Adrenal gland (tissue), 12 donors: Measurements from ENCODE around the gene FAM163B. TPM values are rescaled to one million over a fixed set of nuclear protein-coding genes. Genes with fewer than 3 reads are reported as not detected.
A peak's percentile ranks its signal among the peaks of the same experiment; 100 is the strongest.

ENCODE experiments used
- DNase-seq, 7 donors: peaks; one replicate each; pipeline ENCODE4 v3.0.0-alpha.2; 2019 to 2020
- H3K27ac ChIP-seq, 5 donors: fragments of 200-600 bp; sonication (generic) in 4 of 5; 1 replicate in 3 of 5; 2 replicates in 2 of 5; pipeline versions ENCODE4 v1.5.1 to v1.8.0; 2016 to 2020; ENCODE audit warnings: mild to moderate bottlenecking in 1 of 5
- H3K27me3 ChIP-seq: fragments of 200-600 bp; 2 replicates; pipeline ENCODE4 v1.8.0; 2021
- H3K36me3 ChIP-seq, 2 donors: fragments of 200-600 bp; replicated peaks in 1 of 2; 1 replicate in 1 of 2; 2 replicates in 1 of 2; pipeline versions ENCODE4 v1.5.1 to v1.8.0; 2018 to 2022
- H3K4me1 ChIP-seq, 2 donors: fragments of 200-600 bp; replicated peaks in 1 of 2; 1 replicate in 1 of 2; 2 replicates in 1 of 2; pipeline versions ENCODE4 v1.5.1 to v1.8.0; 2018 to 2021
- H3K4me3 ChIP-seq, 4 donors: fragments of 200-600 bp; sonication (generic) in 3 of 4; one replicate each; pipeline ENCODE4 v1.5.1; 2016 to 2018
- H3K9me3 ChIP-seq, 3 donors: fragments of 200-600 bp; sonication (generic) in 1 of 3; replicated peaks in 1 of 3; 1 replicate in 2 of 3; 2 replicates in 1 of 3; pipeline versions ENCODE4 v1.5.1 to v1.8.0; 2016 to 2021
- CTCF ChIP-seq, 6 experiments: fragments of 450-650 bp in 4 of 6; fragments of 200-600 bp in 2 of 6; sonication (generic) in 1 of 6; IDR thresholded peaks; 1 replicate in 5 of 6; 2 replicates in 1 of 6; pipeline versions ENCODE4 v1.5.1 to v1.8.0; 2016 to 2021; ENCODE audit warnings: antibody characterized with exemption in 6 of 6, mild to moderate bottlenecking in 2 of 6, moderate library complexity in 1 of 6
- POLR2A ChIP-seq, 2 donors: fragments of 450-650 bp; IDR thresholded peaks; one replicate each; pipeline ENCODE4 v1.6.1; 2017; ENCODE audit warnings: antibody characterized with exemption in 2 of 2, mild to moderate bottlenecking in 2 of 2, moderate library complexity in 1 of 2
- WGBS, 4 donors: extraction: QIAGEN DNeasy Blood & Tissue Kit in 2 of 4; methylation state at CpG; one replicate each; pipeline versions ENCODE4 v1.1.5 to v1.1.7; 2013 to 2017; 5-methylcytosine and 5-hydroxymethylcytosine counted together
- intact Hi-C, 2 donors: fragments of 100-400 bp; cut with DNase I; formaldehyde crosslinking; loops; one replicate each; pipeline versions ENCODE4 v1.14.1 to v1.15.0; 2022 to 2023
- polyA plus RNA-seq, 3 donors: library from polyadenylated mRNA; stranded (reverse); fragments of 200-250 nt in 2 of 3; fragments of 350-450 nt in 1 of 3; fragmentation: Illumina TruSeq in 1 of 3; extraction: RNeasy Lipid Tissue Mini Kit (QIAGEN cat#74804) in 1 of 3; gene quantifications; one replicate each; pipeline ENCODE4 v1.2.3, GENCODE V29; 2013 to 2014
- total RNA-seq, 9 donors: library from RNA; depleted of rRNA in 4 of 9; stranded (reverse); fragments of >200 nt in 4 of 9; fragments of 120-200 nt in 1 of 9; fragmentation: NEBNext Ultra II Directional in 1 of 9; extraction: Animal tissue kit (Norgen Biotek cat#: 25700) in 1 of 9; gene quantifications; one replicate each; pipeline versions ENCODE4 v1.1.0 to v1.2.4, GENCODE V29; 2013 to 2023
- donor health status: healthy with polysubstance abuse.
- donor health status: Bipolar disorder and iron deficiency.
- donor health status: DM: yes; HTN: yes; CAD: no.
- donor health status: DM: no; HTN: no; CAD: no.
- donor health status: DM: no; HTN: no; CAD: no.
- donor health status: DM: yes; HTN: yes; CAD: no.

The FAM163B gene
- total and polyA plus RNA-seq, 12 donors, result 0.72 to 14.3 (median 2.5) TPM

DNA sequence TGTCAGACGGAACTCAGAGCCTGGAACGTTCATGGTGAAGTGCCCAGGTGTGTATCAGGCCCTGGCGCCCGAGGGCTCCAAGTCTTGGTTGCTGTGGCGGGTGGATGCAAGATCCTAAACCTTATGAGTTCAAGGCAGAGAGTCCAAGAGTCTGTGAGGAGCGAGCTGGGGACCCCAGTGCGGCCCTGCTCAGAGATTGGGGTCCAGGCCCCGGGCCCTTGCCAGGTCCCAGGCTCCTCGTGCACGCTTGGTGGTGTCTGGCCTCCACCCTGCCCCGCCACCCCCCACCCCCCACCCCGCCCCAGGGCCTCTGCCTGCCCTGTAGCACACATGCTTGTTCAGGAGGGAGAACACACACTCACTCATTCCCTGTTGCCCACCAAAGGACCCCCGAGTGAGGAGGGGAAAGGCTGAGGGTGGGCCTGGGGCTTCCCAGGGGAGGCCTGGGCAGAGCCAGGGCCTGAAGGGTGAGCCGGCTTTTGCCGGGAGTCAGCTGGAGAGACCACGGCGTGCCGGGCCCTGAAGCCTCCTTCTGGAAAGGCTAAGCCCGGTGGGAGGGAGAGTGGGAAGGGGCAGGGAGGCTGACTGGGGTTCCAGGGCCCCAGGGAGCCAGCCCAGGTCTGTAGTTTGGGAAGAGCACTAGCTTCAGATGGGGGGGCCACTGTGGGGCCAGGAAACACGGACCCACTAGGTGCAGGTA lies 37.1 kb downstream of the FAM163B start:
- no peak for TF ChIP-seq CTCF (IDR thresholded peaks at IDR 0.05)
- TF ChIP-seq POLR2A (IDR thresholded peaks at IDR 0.05), result no peak
- H3K4me1 ChIP-seq, result no peaks in the 10 kb centered on the region
- no peak for DNase-seq
- 80 to 87% (median 81%) methylated on average over 7 to 20 of the region's 20 CpGs for WGBS, 4 donors
- peak overlapping the region in 1 of 5 donors; percentile 13 for H3K27ac ChIP-seq
- intact Hi-C loops, result loop anchor here in 1 of 2 donors (10.0 kb wide), 1 partner anchor 143 kb away; no protein-coding TSS in a partner anchor
- H3K36me3 ChIP-seq, result no peaks in the 10 kb centered on the region
- H3K4me3 ChIP-seq, result no peak overlapping the region
- no peaks in the 10 kb centered on the region for H3K9me3 ChIP-seq
- no peaks in the 10 kb centered on the region for H3K27me3 ChIP-seq

DNA sequence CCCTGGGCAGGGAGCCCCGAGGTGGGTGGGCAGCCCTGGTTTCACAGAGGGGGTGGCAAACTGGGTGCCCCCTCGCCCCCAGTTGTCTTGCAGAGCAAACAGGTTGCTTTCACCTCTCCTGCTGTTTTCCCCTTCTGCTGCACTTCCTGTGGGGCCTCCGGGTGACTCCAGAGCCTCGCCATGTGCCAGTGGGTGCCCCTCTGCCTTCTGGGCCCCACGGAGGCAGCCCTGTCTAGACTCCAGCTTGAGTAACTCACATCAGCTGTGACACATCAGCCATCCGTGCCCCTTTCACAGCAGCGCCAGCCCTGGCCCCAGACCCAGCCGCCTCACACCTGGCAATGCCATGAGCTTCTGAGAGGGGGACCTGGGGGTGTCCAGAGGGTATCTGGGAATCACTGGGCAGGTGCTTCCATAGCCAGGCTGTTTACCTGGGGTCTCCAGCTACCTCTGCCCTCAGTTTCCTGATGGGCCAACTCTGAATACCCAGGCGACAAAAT lies 37.7 kb downstream of the FAM163B start:
- 73 to 84% (median 73%) methylated on average over 5 to 9 of the region's 9 CpGs for WGBS, 4 donors
- no peak for TF ChIP-seq CTCF (IDR thresholded peaks at IDR 0.05)
- no peak for TF ChIP-seq POLR2A (IDR thresholded peaks at IDR 0.05)
- Histone ChIP-seq H3K27me3 (no peaks in the 10 kb centered on the region), H3K27ac (no peak overlapping the region), H3K36me3 (no peaks in the 10 kb centered on the region), H3K4me1 (no peaks in the 10 kb centered on the region), H3K4me3 (no peak overlapping the region), H3K9me3 (no peaks in the 10 kb centered on the region)
- intact Hi-C loops, result loop anchor here in 1 of 2 donors (10.0 kb wide), 1 partner anchor 143 kb away; no protein-coding TSS in a partner anchor
- no peak for DNase-seq

GRCh38 chr9:133570691-133571080 lies 38.5 kb downstream of the FAM163B start:
- intact Hi-C loops, result loop anchor here in 1 of 2 donors (10.0 kb wide), 1 partner anchor 144 kb away; no protein-coding TSS in a partner anchor
- H3K36me3 ChIP-seq, result no peaks in the 10 kb centered on the region
- H3K27ac ChIP-seq, result no peak overlapping the region
- TF ChIP-seq CTCF (IDR thresholded peaks at IDR 0.05), result no peak
- TF ChIP-seq POLR2A (IDR thresholded peaks at IDR 0.05), result no peak
- H3K4me3 ChIP-seq, result no peak overlapping the region
- H3K9me3 ChIP-seq, result no peaks in the 10 kb centered on the region
- DNase-seq, result no peak
- 70 to 86% (median 75%) methylated on average over 4 to 16 of the region's 16 CpGs for WGBS, 4 donors
- no peaks in the 10 kb centered on the region for H3K27me3 ChIP-seq
- H3K4me1 ChIP-seq, result no peaks in the 10 kb centered on the region

DNA sequence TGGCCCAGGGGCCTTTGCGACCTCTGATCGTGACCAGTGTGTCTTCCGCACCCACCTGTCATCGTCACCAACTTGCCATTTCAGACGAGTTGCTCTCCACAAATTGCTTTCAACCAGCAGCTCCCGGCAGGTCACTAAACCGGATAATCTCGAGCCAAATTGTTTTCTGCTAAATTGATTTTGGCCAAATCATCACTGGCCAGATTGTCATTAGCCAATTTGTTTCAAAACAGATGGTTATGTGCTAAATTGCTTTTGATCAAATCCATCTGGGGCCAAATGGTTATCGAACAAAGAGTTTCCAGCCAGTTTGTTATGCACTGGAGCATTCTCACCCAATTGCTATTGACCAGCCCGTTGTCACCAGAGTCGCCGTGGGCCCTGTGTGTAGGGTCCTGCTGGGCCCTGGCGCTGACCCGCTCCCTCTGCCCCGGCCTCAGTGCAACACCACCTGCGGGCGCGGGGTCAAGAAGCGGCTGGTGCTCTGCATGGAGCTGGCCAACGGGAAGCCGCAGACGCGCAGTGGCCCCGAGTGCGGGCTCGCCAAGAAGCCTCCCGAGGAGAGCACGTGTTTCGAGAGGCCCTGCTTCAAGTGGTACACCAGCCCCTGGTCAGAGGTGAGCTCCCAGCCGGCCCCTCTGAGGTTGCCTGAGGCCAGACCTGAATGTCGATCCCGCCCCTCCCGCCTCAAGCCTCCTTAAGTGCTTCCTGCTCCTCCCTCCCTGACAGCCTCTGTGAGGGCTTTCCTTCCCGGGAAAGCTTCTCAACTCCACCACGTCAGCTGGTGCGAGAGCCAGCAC lies 39.1 kb downstream of the FAM163B start:
- DNase-seq, result no peak
- Histone ChIP-seq H3K4me1 (no peaks in the 10 kb centered on the region), H3K27me3 (no peaks in the 10 kb centered on the region), H3K4me3 (no peak overlapping the region), H3K27ac (no peak overlapping the region), H3K36me3 (no peaks in the 10 kb centered on the region), H3K9me3 (no peaks in the 10 kb centered on the region)
- 62 to 71% (median 69%) methylated on average over 23 to 36 of the region's 36 CpGs for WGBS, 4 donors
- intact Hi-C loops, result loop anchor here in 1 of 2 donors (10.0 kb wide), 1 partner anchor 145 kb away; no protein-coding TSS in a partner anchor
- TF ChIP-seq POLR2A (IDR thresholded peaks at IDR 0.05) (no peak), CTCF (IDR thresholded peaks at IDR 0.05) (no peak)
